Measurements from ENCODE around the gene C1orf116. TPM values are rescaled to one million over a fixed set of nuclear protein-coding genes. Genes with fewer than 3 reads are reported as not detected.

The C1orf116 gene
- total RNA-seq, 4 donors from 2014 or later: 25.7 to 41.2 (median 29.2) TPM

- Histone ChIP-seq H3K4me3 (no peak overlapping the region), H3K9me3 (no peaks in the 10 kb centered on the region), H3K27ac (no peak overlapping the region), H3K27me3 (no peaks in the 10 kb centered on the region), H3K36me3 (no peaks in the 10 kb centered on the region), H3K4me1 (peaks cover 0 to 15% (median 3%) of the 10 kb centered on the region in 4 donors)
- intact Hi-C loops (cut with DNase I; ENCODE audit: low total_unique reads): no loop called here
- in situ Hi-C loops (cut with MboI; ENCODE audit: low pct_ligation_motif_present in 1 of 4, low pct_unique_long_range_greater_than_20kb in 1 of 4, low sequenced_read_pairs in 3 of 4): no loop called here
- no peak for TF ChIP-seq EP300 (IDR thresholded peaks at IDR 0.05; ENCODE audit: low read depth)
- TF ChIP-seq POLR2A (IDR thresholded peaks at IDR 0.05): no peak
- no peak for TF ChIP-seq CTCF (IDR thresholded peaks at IDR 0.05)
- no peak for TF ChIP-seq POLR2AphosphoS5 (IDR thresholded peaks at IDR 0.05)
- WGBS, 2 donors (ENCODE audit: low coverage in 1 of 2): 88% methylated on average over 1 of the region's 1 CpG; no CpG with 5 or more reads in 1 of the 2 donors
- DNase-seq: no peak
Observed at GRCh38 chr1:207036865-207037264, 4.3 kb upstream of the C1orf116 start.

- 65 to 88% methylated on average over 4 of the region's 4 CpGs for WGBS, 2 donors (ENCODE audit: low coverage in 1 of 2)
- Histone ChIP-seq H3K27me3 (no peaks in the 10 kb centered on the region), H3K4me1 (peaks cover 0 to 15% (median 3%) of the 10 kb centered on the region in 4 donors), H3K27ac (no peak overlapping the region), H3K36me3 (no peaks in the 10 kb centered on the region), H3K4me3 (no peak overlapping the region), H3K9me3 (no peaks in the 10 kb centered on the region)
- TF ChIP-seq CTCF (IDR thresholded peaks at IDR 0.05): no peak
- no peak for TF ChIP-seq EP300 (IDR thresholded peaks at IDR 0.05; ENCODE audit: low read depth)
- no peak for TF ChIP-seq POLR2AphosphoS5 (IDR thresholded peaks at IDR 0.05)
- TF ChIP-seq POLR2A (IDR thresholded peaks at IDR 0.05): no peak
- in situ Hi-C loops (cut with MboI; ENCODE audit: low pct_ligation_motif_present in 1 of 4, low pct_unique_long_range_greater_than_20kb in 1 of 4, low sequenced_read_pairs in 3 of 4): no loop called here
- no peak for DNase-seq
- intact Hi-C loops (cut with DNase I; ENCODE audit: low total_unique reads): no loop called here
Observed at GRCh38 chr1:207035877-207036551, 3.5 kb upstream of the C1orf116 start.

- in situ Hi-C loops (cut with MboI; ENCODE audit: low pct_ligation_motif_present in 1 of 4, low pct_unique_long_range_greater_than_20kb in 1 of 4, low sequenced_read_pairs in 3 of 4) (no loop called here), intact Hi-C loops (cut with DNase I; ENCODE audit: low total_unique reads) (no loop called here)
- Histone ChIP-seq H3K9me3 (no peaks in the 10 kb centered on the region), H3K27me3 (no peaks in the 10 kb centered on the region), H3K4me1 (peaks cover 0 to 23% (median 6%) of the 10 kb centered on the region in 4 donors), H3K27ac (peak overlapping the region in 2 of 4 donors; percentile 13 to 20), H3K36me3 (no peaks in the 10 kb centered on the region), H3K4me3 (no peak overlapping the region)
- no peak for DNase-seq
- TF ChIP-seq POLR2A (IDR thresholded peaks at IDR 0.05) (no peak), POLR2AphosphoS5 (IDR thresholded peaks at IDR 0.05) (peak in 1 of 3 donors; percentile 18)
Observed at GRCh38 chr1:207034998-207035397, 2.4 kb upstream of the C1orf116 start.

- no peaks in the 10 kb centered on the region for H3K9me3 ChIP-seq
- WGBS, 2 donors (ENCODE audit: low coverage in 1 of 2): 33 to 35% methylated on average over 1 of the region's 1 CpG
- intact Hi-C loops (cut with DNase I; ENCODE audit: low total_unique reads) (no loop called here), in situ Hi-C loops (cut with MboI; ENCODE audit: low pct_ligation_motif_present in 1 of 4, low pct_unique_long_range_greater_than_20kb in 1 of 4, low sequenced_read_pairs in 3 of 4) (no loop called here)
- H3K4me3 ChIP-seq: no peak overlapping the region
- DNase-seq: no peak
- TF ChIP-seq POLR2AphosphoS5 (IDR thresholded peaks at IDR 0.05): peak in 1 of 3 donors; percentile 47
- no peak for TF ChIP-seq CTCF (IDR thresholded peaks at IDR 0.05)
- no peak for TF ChIP-seq EP300 (IDR thresholded peaks at IDR 0.05; ENCODE audit: low read depth)
- no peak for TF ChIP-seq POLR2A (IDR thresholded peaks at IDR 0.05)
- H3K4me1 ChIP-seq: peaks cover 0 to 31% (median 10%) of the 10 kb centered on the region in 4 donors
- no peaks in the 10 kb centered on the region for H3K27me3 ChIP-seq
- peak overlapping the region in 1 of 4 donors; percentile 13 for H3K27ac ChIP-seq
- no peaks in the 10 kb centered on the region for H3K36me3 ChIP-seq
Observed at GRCh38 chr1:207034208-207034607, 1.7 kb upstream of the C1orf116 start.
